Glutamatergic neuron (in vitro differentiated cells): Measurements from ENCODE around the gene NCOA4. TPM values are rescaled to one million over a fixed set of nuclear protein-coding genes. Genes with fewer than 3 reads are reported as not detected.
"Not testable (repeated sequence)": the region's sequence is repeated elsewhere in the genome, so short reads cannot be mapped to it uniquely, and the experiment has no call there.

ENCODE experiments used
- DNase-seq: peaks from one replicate; pipeline ENCODE4 v3.0.0; 2022
- H3K27ac Mint-ChIP-seq: one replicate; pipeline ENCODE4 v1.8.0; 2020; ENCODE audit warnings: mild to moderate bottlenecking, mixed read lengths, inconsistent platforms; ENCODE audit not compliant: unreplicated experiment
- H3K27me3 Mint-ChIP-seq: one replicate; pipeline ENCODE4 v1.8.0; 2020; ENCODE audit warnings: mild to moderate bottlenecking, moderate library complexity, mixed read lengths, inconsistent platforms; ENCODE audit not compliant: unreplicated experiment
- H3K36me3 Mint-ChIP-seq: one replicate; pipeline ENCODE4 v1.8.0; 2020; ENCODE audit warnings: mild to moderate bottlenecking, mixed read lengths, inconsistent platforms; ENCODE audit not compliant: unreplicated experiment
- H3K4me1 Mint-ChIP-seq: one replicate; pipeline ENCODE4 v1.8.0; 2020; ENCODE audit warnings: mild to moderate bottlenecking, low read depth, mixed read lengths, inconsistent platforms; ENCODE audit not compliant: unreplicated experiment
- H3K4me3 Mint-ChIP-seq: one replicate; pipeline ENCODE4 v1.8.0; 2020; ENCODE audit warnings: mild to moderate bottlenecking, mixed read lengths, inconsistent platforms; ENCODE audit not compliant: unreplicated experiment
- H3K9me3 Mint-ChIP-seq: one replicate; pipeline ENCODE4 v1.8.0; 2020; ENCODE audit warnings: mild to moderate bottlenecking, moderate library complexity, mixed read lengths, inconsistent platforms; ENCODE audit not compliant: unreplicated experiment
- total RNA-seq: library from RNA; stranded (reverse); fragmentation: NEBNext Ultra II Directional; extraction: Animal tissue kit (Norgen Biotek cat#: 25700); gene quantifications from one replicate; pipeline ENCODE4 v1.2.1, GENCODE V29; 2021; ENCODE audit not compliant: unreplicated experiment

NCOA4 gene
- total RNA-seq, 1 donor from 2014 or later: 90.5 TPM

DNA sequence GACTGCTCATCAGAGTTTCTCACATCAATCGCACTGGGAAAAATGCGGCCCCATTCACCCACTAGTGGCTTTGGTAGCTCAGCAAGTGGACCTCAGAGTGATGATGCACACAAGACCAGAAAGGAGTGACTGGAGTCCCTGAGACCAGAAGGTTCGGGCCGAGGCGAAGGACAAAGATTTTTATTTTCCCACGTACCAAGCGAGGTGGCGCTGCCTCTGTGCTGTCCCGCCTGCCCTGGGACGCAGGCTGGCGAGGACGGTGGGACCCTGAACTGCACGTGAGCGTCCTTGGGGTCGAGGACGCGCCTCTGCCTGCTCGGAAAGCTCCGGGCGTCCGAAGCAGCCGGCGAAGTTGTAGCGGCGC is 58.7 kb downstream of the NCOA4 start:
- not testable (repeated sequence) for H3K27me3 Mint-ChIP-seq, H3K36me3 Mint-ChIP-seq, H3K9me3 Mint-ChIP-seq, H3K4me1 Mint-ChIP-seq
- peak overlapping the region; percentile 96 for H3K27ac Mint-ChIP-seq
- H3K4me3 Mint-ChIP-seq: peak overlapping the region; percentile 99
- peak; percentile 38 for DNase-seq

DNA sequence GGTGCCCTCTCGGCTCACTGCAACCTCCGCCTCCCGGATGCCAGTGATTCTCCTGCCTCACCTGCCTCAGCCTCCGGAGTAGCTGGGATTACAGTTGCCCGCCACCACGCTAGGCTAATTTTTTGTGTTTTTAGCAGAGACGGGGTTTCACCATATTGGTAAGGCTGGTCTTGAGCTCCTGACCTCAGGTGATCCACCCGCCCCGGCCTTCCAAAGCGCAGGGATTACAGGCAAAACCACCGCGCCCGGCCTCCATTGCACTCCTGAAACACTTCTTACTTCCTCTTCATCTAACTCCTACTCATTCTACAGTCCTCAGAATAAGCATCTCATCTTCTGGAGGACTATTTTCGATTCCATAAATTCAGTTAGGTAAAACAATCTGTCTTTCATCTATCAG is 59.4 kb downstream of the NCOA4 start:
- not testable (repeated sequence) for H3K27ac Mint-ChIP-seq, DNase-seq, H3K36me3 Mint-ChIP-seq, H3K9me3 Mint-ChIP-seq, H3K27me3 Mint-ChIP-seq, H3K4me1 Mint-ChIP-seq
- peak overlapping the region; percentile 99 for H3K4me3 Mint-ChIP-seq

DNA sequence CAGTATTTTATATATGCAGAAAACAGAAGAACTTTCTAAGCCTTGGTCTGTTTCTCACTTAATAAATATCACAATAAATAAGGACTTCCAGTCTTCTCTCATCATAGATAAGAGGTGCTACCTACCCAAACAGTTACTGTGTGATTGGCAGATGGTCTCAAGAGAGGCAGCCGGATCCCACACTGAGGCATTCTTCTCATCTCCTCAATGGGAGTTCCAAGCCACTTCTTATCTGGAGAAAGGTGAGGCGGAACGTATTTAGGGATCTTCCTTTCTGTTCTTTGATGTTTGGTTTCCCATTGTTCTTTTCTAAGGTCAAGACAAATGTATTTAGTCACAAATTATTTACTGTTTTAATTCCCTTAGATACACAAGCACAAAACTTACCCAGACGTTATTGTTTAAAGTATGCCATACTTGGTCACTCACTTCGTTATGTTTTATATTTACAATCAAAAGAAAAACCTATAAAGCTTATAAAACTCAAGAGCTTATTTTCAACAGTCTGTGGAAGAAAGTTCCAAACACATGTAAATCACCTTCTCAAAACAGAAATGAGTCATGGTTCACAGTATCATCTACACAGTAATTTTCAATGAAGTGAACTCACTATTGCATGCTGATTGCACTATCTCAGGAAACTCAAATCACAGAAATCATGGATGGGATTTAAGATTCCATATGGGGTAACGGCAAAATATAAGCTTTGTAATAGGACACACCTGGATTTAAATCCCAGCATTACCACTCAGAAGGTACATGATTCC is 67.6 kb downstream of the NCOA4 start:
- H3K4me1 Mint-ChIP-seq, H3K9me3 Mint-ChIP-seq, DNase-seq, H3K4me3 Mint-ChIP-seq, H3K27me3 Mint-ChIP-seq, H3K36me3 Mint-ChIP-seq, H3K27ac Mint-ChIP-seq: not testable (repeated sequence)

DNA sequence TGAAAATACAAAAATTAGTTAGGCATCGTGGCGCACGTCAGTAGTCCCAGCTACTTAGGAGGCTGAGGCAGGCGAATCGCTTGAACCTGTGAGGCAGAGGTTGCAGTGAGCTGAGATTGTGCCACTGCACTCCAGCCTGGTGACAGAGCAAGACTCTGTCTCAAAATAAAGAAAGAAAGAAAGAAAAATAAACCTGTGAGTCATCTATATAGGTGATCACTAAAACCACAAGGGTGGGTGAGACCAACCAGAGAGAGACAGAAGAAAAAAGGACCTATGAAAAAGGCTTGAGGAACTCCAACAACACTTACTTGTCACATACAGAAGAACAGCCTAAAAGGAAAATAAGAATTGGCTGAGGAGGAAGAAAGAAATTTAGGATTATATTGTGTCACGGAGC is 72.5 kb downstream of the NCOA4 start:
- not testable (repeated sequence) for DNase-seq, H3K36me3 Mint-ChIP-seq, H3K9me3 Mint-ChIP-seq, H3K4me1 Mint-ChIP-seq, H3K27ac Mint-ChIP-seq, H3K27me3 Mint-ChIP-seq, H3K4me3 Mint-ChIP-seq

DNA sequence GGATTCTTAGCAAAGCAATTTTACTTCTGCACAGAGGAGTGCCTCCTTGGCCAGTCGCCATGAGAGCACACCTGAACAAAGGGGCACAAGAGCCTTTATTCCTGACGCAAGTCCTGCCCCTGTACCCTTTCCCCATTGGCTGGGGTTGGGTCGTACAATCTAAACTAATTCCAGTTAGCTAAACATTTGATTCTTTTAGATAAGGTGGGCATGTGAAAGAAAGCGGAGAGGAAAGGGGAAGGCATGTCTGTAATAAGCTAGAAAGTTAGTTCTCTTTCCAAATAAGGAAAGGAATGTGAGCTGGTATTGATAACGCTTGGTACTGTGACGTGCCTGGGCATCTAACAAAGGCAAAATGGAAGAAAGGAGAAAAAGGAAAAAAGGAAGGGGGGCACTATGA is 73.8 kb downstream of the NCOA4 start:
- DNase-seq, H3K27ac Mint-ChIP-seq, H3K9me3 Mint-ChIP-seq: not testable (repeated sequence)

More for the DNA sequence above, 73.8 kb downstream of the NCOA4 start:
- not testable (repeated sequence) for H3K36me3 Mint-ChIP-seq, H3K4me1 Mint-ChIP-seq, H3K4me3 Mint-ChIP-seq, H3K27me3 Mint-ChIP-seq

Other genes with a start within 250 kb of the NCOA4 start
- 37.4 TPM for gene AGAP4, start 183.1 kb downstream of the NCOA4 start, total RNA-seq
- 56.0 TPM for gene TIMM23, start 58.1 kb downstream of the NCOA4 start, total RNA-seq
- not detected for gene MSMB, start 15.6 kb upstream of the NCOA4 start, total RNA-seq